NCI-H82 treated with DMSO at 0.1 percent for 48 hours (cell line): Measurements from ENCODE around the gene GRAMD4.

Experiments used
- DNase-seq: peaks from one replicate; lab custom pipeline; 2025; ENCODE audit not compliant: unreplicated experiment; lab: John Stamatoyannopoulos, UW

Gene GRAMD4

DNA sequence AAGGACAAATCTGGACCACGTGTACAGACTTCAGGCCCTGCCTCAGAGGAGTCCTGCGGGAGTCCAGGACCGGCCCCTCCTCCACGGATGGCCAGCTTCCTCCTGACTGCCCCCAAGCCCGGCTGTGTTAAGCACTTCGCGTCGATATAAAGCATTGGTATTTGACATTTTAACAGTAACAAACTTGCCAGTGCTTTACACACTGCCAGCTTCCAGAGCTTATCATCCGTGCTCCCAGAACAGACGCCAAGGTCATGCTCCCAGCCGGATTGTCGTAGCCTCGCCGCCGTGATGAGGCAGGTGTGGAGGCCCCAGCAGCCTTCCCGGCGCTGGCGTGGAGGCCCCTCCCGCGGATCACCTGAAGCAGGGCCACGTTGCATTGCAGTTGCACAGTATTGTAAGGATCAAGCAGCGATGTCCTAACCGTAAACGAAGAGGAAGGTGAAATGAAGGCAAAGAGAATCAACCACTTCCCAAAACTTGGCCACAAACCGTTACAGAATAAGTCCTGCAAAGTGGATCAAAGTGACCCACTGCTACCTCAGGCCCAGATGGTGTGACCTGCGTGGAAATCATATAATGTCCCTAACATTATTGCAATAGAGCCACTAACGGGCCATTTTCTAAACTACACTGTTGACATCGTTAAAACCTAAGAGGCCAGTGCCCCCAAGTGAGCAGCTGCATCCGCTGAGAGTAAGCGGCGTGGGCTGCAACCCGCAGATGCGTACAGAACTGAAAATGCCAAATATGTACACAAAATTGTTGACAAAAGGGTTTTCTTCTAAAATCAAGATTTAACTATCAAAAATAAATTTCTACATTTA, 66.2 kb downstream of the GRAMD4 start:
- no peak for DNase-seq

DNA sequence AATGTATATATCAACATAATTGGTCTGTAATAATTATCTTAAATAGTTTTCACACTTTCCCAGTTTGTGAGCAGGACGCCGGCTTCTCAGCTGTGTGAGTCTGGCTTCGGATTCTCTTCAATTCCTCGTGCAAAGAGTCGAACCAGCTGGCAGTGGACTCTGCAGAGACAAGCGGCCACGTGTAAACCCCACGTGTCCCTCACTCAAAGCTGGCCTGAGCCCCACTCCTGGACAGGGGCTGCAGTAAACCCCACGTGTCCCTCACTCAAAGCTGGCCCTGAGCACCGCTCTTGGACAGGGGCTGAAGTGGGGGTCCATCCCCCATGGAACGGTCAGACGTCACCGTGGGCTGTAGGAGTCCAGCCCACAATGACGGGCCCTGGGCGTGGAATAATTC, 66.9 kb downstream of the GRAMD4 start:
- no peak for DNase-seq

DNA sequence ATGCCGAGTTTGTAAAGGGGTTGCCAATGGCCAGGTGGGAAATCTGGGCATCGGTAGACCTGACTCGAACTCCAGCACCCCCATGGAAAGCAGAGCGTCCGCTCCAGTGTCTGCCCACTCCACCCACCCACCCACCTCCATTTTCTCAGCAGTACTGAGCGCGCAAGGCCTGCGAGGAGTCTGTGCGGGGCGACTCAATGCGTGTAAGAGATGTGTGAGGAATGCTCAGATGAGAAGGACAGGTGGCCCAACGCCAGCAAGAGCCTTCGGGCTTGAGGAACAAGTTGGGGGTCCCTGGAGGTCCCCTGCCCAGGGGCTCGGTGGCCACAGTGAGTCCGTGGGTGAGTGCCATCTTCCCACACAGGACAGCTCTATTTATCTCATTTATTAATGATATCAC, 67.3 kb downstream of the GRAMD4 start:
- no peak for DNase-seq

DNA sequence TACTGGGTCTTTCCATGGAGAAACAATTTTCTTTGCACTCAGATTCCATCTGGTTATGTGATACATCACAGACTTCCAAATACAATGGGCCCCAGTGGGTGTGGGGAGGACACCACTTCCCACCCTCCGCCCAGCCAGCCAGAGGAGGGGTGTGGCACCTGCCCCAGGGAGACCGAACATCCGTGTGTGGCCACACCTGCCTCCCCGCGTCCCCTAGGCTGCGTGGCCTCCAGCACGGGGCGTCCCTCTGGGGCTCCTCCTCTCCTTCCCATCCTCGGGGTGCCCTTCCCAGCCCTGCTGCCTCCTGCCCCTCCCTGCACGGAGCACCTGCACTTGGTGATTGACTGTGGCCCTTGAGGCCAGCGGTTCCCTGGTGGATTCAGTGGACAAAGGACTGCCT, 68.8 kb downstream of the GRAMD4 start:
- no peak for DNase-seq

DNA sequence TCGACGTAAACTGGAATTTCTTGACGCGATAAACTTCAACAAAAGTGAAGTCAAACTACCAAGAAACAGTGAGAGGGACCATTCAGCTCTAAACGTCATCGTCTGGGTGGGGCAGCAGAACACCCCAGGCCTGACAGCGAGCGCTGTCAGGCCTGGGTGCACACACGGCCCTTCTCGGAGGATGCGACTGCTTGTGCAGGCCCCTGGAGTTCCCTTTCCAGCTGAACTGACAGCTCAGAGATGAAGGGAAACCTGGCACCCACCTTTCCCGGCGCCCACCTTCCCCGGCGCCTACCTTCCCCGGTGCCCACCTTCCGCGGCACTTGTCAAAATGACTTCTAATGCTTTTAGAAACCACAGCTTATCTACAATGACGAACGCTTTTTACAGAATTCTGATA, 70.0 kb downstream of the GRAMD4 start:
- DNase-seq, result no peak

DNA sequence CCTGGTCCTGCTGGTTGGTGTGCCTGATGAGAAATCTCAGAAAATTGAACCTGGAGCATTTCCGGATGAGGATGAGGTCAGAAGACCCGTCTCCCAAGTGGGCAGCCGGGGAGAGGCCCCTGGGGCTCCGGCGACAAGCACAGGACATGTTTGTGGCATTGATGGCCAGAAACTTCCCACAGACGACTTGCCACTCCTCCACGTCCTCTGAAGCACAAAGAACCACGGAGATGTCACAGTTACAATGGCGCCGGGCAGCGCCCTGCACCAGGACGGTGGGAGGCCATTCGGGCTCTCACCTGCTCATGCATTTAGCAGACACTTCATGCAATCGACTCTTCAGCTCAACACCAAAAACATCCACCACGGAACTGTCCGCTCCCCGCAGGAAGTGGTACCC, 71.4 kb downstream of the GRAMD4 start:
- no peak for DNase-seq

DNA sequence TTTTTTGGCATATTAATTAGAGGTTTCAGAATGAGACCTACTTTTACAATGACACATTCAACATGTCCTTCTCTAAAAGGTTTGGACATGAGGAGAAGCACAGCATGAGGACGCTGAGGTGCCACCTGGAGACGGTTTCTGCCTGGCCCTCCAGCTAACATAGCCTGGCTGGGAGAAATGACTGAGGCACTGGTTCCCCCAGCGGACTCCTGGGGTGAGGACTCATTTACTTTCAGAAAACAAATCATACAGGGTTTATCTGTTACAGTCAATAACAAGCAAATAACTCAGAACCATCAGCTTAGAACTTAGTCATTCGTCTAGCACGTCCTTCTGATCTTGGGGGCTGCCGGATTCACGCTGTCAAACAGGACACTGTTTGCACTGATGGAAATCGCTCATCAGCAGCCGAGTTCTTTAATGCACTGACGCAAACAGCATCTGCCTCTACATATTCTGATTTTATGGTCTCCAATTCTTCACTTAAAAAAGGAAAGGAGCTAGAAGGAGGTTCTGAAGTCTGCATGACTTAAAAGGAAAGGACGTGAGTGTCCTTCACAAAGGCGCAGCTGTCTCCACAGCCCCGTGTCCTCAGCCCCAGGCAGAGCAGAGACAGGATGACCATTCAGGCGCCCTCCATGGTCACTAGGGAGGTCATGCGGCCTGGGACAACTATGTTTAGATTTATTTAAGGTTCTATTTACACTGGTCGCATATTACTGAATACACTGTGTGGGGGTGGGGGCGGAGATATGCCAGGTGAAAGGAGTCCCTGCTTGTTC, 73.6 kb downstream of the GRAMD4 start:
- no peak for DNase-seq

DNA sequence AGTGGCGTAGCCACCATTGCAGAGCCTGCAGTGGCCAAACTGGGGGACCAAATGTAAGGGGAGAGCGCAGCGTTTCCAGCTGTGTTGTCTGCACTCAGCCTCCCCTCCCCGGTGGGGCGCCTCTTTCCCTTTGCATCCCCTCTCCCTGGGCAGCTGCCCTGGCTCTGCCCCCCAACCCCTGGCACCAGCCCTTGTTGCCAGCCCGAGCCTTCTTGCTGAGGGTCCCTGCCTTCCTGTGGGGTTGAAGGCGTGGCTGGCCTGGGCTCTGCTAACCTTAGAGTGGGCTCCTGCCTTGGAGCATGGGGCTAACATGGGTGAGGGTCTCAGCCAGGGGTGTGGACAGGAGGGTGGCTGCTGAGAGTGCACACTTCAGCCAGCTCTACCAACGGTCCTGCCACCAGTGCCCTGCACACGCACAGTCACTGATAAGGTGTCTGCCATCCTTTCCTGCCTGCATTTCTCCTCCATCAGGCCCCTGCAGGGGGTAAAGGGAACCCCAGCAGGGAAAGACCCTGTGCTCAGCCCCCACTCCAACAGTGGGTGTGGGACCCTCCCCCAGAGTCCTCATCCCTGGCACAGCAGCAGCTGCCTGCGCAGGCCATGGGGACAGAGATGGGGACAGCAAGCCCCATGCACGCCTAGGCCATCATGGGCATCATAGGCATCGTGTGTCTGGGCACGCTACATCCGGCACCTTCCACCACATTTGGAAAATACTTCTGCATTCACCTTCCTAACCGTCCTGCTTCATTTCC, 74.4 kb downstream of the GRAMD4 start:
- DNase-seq, result no peak

DNA sequence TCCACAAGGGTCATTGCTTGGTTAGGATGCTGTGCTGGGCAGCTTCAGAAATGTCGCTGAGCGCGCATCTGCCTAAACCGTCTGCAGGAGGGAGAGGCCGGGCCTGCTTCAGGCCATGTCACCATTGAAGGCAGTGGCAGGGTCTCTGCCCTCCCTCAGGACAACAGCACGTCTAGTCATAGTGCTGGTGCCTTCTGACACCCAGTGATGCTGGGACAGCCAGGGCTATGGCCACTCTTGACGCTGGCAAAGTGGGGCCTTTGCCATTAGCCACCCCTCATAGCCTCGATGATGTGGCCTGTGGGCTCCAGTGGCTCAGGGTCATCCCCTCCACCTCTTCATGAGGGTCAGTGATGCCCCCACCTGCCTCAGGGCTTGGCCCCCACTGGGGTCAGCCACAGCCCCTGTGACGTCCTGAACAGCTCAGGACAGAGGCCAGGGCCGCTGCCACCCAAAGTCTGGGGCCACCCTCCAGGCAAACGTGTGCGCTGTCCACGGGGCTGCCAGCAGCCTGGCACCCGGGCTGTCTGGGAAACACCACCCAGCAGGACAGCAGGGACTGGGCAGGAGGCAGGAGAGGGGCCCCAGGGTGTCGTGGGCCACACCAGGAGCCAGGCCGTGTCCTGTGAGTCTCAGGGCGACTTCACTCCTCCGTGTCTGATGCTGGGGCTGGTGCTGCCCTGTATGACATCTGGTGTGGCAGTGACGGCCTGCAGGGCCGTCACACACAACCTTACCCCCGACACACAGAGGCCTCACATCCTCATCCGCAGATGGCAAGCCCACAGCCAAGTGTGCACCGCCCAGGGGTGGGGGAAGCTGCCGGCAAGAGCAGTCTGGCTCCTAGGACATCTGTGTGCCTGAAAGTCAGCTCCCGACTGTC, 75.4 kb downstream of the GRAMD4 start:
- DNase-seq, result no peak

DNA sequence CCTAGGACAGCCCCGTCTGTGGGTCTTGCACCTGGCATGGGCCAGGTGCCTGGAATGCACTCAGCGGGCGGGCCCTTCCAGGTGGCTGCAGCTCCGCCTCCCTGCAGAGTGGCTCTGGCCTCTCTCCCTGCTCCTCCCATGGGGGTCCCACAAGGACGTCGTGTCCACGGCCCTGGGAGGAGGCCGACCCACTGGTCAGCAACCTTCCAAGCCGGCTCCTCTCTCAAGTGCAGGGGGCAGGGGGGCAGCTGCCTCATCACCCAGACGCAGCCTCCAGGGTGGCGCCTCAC, 76.0 kb downstream of the GRAMD4 start:
- DNase-seq, result no peak

DNA sequence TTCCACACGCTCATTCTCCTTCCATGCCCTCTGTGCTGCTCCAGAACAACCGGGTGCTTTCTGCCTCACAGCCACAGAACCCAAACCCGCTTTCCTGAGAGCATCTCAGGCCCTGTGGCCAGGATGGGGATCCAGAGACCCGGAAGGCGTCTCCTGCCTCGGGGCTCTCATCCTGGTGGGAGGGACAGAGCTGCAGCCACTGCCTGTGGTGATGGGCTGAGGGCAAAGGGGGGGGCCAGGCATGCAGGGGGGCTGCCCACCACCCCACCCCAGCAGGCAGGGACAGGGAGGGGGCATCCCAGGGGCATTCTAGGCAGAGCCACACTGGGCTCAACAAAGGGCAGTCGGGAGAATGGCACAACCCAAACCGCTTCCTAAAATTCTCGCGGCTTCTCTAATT, 76.4 kb downstream of the GRAMD4 start:
- no peak for DNase-seq

DNA sequence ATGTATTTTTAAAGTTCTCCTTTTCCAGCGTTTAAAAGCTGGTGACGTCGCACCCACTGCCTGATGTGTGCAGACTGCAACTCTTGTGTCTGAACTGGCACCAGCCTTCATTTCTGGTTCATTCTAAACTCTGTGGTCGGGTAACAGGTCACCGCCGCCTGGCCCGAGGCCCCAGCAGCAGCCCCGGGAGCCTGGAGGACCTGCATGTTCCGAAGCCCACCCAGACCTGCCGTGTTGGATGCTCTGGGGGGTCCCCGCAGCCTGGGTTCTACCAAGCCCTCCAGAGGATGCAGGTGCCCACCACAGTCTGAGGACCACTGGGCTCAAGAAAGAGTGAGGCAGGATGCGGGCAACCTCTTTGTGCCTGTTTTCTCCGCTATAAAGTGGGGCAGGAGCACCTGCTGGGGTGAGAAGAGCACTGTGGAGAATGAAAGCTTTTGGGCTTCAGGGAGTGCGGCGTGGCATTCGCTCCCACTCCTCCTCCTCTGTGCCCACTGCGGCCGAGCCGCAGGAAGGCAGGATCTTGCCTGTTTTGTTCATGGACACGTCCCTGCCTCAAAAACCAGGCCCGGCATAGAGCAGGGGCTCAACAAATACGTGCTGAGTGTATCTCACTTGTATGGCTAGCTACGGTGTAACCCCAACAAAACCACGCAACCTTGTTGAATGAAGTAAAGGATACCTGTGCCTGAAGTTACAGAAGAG, 77.8 kb downstream of the GRAMD4 start:
- no peak for DNase-seq

DNA sequence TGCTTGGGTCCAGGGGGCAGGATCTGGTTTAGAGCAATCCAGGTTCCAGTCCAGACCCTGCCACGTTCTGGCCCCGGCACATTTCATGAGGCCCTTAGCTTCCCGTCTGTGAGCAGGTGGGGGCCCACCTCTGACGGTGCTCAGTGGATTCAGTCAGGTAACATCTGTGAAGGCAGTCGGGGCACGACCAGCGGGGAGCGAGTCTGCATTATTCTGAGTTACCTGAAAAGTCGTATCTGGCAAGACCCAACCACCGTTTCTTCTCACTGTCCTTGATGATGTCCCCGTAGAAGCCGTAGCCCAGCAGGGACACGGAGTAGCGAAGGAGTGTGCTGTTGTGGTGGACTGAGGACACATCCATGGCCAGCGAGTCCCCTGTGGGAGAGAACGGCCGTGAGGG, 78.9 kb downstream of the GRAMD4 start:
- DNase-seq, result no peak

DNA sequence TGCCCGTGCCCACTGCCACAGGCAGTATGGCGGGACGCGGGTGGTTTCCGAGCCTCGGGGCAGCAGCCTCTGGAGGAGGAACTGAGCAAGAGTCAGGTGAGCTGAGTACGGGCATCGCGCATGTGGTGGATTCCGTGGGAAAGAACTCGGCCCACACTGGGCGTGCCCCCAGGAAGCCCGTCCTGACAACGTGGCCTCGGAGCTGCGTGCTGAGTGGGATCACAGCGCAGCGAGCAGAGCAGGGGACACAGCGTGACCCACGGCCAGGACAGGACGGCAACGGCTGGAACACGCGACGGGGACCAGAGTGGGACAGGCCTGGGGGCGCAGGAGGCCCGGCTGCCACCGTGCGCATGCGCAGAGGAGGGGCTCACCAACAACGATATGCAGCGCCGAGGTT, 81.1 kb downstream of the GRAMD4 start:
- DNase-seq, result no peak

DNA sequence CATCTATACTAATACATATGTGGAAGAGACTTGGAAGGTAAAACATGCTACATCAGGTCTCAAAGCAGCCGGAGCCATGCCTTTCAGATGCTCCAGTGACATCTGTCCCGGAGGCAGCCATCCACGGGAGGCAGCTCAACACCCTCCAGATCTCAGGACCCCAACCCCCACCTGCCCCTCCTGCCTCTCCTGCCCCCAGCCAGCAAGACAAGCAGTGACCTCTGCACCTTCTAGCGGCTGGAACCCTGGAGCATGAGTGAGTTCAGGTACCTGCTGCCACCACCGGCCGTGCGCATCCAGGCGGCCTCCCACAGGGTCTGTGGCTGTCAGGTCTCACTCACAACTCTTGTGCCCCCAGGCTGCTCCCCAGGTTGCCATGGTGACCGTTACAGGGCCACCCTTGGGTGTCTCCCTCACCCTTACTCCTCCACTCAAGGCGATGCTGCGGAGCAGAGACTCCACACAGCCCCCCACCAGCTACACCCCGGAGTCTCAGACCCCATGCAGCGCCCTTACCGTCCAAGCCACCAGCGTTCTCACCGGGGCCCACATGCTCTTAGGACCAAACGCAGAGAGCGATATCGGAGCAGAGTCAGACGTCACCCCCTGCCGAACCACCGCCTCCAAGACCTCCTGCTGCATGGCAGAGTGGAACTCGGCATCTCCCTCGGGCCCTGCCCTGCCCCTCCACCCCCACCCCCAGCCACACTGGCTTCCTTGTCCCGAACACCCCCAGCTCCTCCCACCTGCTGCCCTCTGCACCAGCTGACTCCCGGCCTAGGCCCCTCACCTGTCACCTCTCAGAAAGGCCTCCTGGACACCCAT, 83.2 kb downstream of the GRAMD4 start:
- DNase-seq, result no peak

DNA sequence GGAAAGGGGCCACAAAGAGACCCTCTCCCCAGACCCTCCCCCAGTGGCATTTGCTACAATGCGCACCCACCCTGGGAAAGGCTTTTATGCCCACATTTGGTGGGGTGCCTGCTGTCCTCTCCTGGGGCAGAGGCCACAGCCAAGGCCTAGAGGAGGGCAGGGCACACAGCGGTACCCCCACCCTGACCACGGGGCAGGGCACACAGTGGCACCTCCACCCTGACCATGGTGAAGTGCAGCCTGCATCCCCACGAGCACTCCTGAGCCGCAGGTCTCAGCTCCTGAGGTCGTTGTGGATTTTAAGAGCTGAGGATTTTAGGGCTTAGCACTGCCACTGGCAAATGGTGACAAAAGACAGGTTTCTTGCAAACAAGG, 83.8 kb downstream of the GRAMD4 start:
- no peak for DNase-seq

DNA sequence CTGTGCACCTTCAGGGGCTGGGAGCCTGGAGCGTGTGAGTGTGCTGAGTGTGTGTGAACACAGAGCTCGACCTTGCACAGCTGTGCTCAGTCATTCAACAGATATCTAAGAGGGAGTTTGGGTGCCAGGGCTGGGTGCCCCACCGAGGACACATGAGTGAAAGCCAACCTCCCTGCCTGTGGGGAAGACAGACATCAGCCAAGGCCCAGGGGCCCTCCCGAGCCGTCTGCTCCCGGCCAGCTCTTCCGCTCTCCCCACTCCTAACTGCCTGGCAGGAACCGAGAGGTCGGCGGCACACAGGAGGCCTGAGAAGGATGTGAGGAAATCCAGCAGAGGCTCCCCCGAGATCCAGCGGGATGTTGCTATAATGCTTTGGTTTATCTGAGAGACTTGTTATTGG, 85.9 kb downstream of the GRAMD4 start:
- no peak for DNase-seq

DNA sequence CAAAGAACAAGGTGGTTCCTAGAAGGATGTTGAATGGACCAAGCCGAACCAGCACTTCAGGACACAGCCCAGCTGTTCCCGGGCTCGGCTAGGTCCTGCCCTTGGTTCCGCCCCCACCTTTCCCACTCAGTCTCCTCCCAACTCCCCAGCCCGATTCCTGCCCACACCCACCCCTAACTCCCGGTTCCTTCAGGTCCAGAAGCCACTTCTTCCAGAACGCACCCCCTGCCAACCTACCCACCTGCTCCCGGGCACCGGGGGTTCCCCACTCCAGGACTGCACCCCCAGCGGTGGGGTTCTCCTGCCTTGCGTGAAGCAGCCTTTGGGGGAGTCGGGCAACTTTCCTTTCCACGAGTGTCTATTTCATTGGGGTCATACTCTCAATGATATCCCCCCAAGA, 87.1 kb downstream of the GRAMD4 start:
- no peak for DNase-seq

DNA sequence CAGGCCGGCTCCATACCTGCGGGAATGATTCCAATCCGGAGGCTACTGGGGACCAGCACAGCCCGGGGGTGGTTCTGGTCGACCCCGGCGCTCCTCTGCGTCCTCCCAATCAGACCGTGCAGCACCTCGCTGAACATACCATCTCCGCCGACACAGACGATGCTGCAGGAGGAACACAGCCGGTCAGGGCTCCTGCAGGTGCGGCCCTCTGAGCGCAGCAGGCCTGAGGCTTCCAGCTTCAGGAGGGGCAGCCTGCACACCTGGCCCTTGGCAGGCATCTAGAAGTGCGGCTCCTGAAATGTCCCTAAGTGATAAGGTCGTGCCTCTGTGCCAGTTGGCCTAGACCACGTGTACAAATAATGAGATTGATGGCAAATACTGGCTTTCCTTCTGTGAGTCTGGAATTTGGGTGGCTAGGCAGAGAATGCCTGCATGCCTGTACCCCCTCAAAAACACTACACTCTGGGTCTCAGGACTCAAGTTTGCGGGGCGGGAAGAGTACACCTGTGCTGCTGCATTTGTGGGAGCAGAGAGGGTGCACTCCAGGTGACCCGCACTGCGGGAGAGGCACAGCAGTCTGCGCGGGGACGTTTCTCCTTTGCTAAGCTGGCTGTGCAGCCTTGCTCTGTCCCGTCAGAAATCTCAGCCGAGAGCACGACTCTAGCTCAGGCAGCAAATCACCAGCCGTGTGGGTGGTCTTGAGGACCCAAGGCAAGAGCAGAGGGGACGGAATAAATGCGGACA, 87.8 kb downstream of the GRAMD4 start:
- no peak for DNase-seq
